Peyer's patch (tissue), 4 donors: ENCODE data around the gene GABARAP. TPM values are rescaled to one million over a fixed set of nuclear protein-coding genes. Genes with fewer than 3 reads are reported as not detected.

Experiments
- DNase-seq, 3 donors: peaks; one replicate each; pipeline ENCODE4 v3.0.0-alpha.2; 2017 to 2019
- H3K27ac ChIP-seq, 4 donors: fragments of 200-600 bp; sonication (generic); one replicate each; pipeline ENCODE4 v1.5.1; 2016 to 2019
- H3K27me3 ChIP-seq, 2 donors: fragments of 200-600 bp; sonication (generic); one replicate each; pipeline ENCODE4 v1.5.1; 2019
- H3K36me3 ChIP-seq, 3 donors: fragments of 200-600 bp; sonication (generic); one replicate each; pipeline ENCODE4 v1.5.1; 2016 to 2019
- H3K4me1 ChIP-seq, 4 donors: fragments of 200-600 bp; sonication (generic); one replicate each; pipeline ENCODE4 v1.5.1; 2016 to 2019
- H3K4me3 ChIP-seq, 4 donors: fragments of 200-600 bp; sonication (generic); 1 replicate in 3 of 4; 2 replicates in 1 of 4; pipeline ENCODE4 v1.5.1; 2016 to 2019; ENCODE audit warnings: mild to moderate bottlenecking in 1 of 4
- H3K9me3 ChIP-seq, 4 donors: fragments of 200-600 bp; sonication (generic); one replicate each; pipeline ENCODE4 v1.5.1; 2016 to 2019; ENCODE audit warnings: mild to moderate bottlenecking in 1 of 4
- POLR2A ChIP-seq, 2 donors: fragments of 450-650 bp; IDR thresholded peaks; one replicate each; pipeline ENCODE4 v1.5.1; 2017; ENCODE audit warnings: antibody characterized with exemption in 2 of 2, mild to moderate bottlenecking in 2 of 2, moderate library complexity in 2 of 2
- total RNA-seq, 4 donors: library from RNA; depleted of rRNA; stranded (reverse); fragments of >200 nt; gene quantifications; one replicate each; pipeline ENCODE4 v1.1.0, GENCODE V29; 2016
- TF ChIP-seq, protein P1 (sequence below), 6 experiments: fragments of 450-650 bp in 4 of 6; fragments of 200-600 bp in 2 of 6; sonication (generic) in 1 of 6; IDR thresholded peaks; one replicate each; pipeline ENCODE4 v1.5.1; 2017 to 2019; ENCODE audit warnings: antibody characterized with exemption in 6 of 6, mild to moderate bottlenecking in 3 of 6, moderate library complexity in 1 of 6

Gene GABARAP
- total RNA-seq, 4 donors from 2014 or later = 288 to 521 (median 367) TPM

DNA sequence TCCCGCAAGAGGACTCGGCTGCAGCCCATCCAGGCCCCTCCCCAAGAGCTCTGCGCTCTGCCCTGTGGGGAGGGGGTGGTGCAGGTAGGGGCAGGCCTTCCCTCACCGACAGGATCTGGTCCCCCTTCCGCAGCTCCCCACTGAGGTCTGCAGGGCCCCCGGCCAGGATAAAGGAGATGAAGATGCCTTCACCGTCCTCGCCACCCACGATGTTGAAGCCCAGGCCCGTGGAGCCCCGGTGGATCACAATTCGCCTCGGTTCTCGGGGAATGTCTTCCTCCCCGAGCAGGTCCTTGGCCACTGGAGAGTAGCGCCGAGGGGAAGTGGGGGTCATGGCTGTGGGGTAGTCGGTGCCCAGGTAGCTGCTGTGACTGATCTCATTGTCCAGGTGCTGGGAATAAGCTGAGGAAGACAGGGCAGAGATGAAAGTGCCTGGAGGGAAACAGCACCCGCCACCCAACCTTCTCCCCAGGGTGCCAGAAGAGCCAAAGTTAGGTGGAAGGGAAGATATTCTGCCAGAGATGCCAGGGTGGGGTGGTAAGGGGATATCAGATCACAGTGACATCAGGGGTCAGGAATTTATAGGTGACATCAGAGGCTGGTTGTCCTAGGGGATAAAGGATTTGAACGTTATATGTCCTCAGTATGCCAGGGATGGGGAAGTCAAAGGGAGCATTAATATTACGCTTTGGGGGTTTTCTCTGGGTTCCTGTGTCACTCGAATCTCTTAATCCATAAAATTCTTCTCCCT is 45.4 kb downstream of the GABARAP start:
- Histone ChIP-seq H3K36me3 (peaks cover 0 to 21% (median 0%) of the 10 kb centered on the region in 3 donors), H3K4me1 (no peaks in the 10 kb centered on the region), H3K4me3 (no peak overlapping the region), H3K9me3 (no peaks in the 10 kb centered on the region), H3K27me3 (no peaks in the 10 kb centered on the region), H3K27ac (no peak overlapping the region)
- TF ChIP-seq, protein P1, sequence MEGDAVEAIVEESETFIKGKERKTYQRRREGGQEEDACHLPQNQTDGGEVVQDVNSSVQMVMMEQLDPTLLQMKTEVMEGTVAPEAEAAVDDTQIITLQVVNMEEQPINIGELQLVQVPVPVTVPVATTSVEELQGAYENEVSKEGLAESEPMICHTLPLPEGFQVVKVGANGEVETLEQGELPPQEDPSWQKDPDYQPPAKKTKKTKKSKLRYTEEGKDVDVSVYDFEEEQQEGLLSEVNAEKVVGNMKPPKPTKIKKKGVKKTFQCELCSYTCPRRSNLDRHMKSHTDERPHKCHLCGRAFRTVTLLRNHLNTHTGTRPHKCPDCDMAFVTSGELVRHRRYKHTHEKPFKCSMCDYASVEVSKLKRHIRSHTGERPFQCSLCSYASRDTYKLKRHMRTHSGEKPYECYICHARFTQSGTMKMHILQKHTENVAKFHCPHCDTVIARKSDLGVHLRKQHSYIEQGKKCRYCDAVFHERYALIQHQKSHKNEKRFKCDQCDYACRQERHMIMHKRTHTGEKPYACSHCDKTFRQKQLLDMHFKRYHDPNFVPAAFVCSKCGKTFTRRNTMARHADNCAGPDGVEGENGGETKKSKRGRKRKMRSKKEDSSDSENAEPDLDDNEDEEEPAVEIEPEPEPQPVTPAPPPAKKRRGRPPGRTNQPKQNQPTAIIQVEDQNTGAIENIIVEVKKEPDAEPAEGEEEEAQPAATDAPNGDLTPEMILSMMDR (IDR thresholded peaks at IDR 0.05) = no peak
- DNase-seq = peak in 1 of 3 donors; percentile 37

DNA sequence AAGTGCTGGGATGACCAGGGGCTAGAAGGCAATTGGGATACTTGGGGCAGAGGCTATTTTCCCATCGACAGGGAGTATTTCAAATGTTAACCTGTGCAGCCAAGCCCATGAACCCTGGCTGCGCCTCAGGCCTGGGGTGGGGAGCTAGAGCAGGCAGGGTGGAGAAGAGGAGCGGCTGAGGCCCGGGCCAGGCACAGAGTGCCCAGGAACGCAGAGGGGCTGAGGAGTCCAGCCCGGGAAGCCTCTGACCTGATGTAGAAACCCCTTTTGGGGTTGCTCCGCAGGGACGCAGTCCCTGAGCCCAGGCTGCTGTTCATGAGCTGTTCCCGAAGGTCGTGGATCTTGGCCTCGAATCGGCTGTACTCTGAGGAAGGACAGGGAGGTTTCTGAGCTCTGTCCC is 46.3 kb downstream of the GABARAP start:
- no peak for DNase-seq
- Histone ChIP-seq H3K9me3 (no peaks in the 10 kb centered on the region), H3K27ac (no peak overlapping the region), H3K4me3 (no peak overlapping the region), H3K36me3 (peaks cover 0 to 21% (median 0%) of the 10 kb centered on the region in 3 donors), H3K27me3 (no peaks in the 10 kb centered on the region), H3K4me1 (no peaks in the 10 kb centered on the region)
- no peak for TF ChIP-seq POLR2A (IDR thresholded peaks at IDR 0.05)
- TF ChIP-seq, protein P1 (IDR thresholded peaks at IDR 0.05) = no peak

DNA sequence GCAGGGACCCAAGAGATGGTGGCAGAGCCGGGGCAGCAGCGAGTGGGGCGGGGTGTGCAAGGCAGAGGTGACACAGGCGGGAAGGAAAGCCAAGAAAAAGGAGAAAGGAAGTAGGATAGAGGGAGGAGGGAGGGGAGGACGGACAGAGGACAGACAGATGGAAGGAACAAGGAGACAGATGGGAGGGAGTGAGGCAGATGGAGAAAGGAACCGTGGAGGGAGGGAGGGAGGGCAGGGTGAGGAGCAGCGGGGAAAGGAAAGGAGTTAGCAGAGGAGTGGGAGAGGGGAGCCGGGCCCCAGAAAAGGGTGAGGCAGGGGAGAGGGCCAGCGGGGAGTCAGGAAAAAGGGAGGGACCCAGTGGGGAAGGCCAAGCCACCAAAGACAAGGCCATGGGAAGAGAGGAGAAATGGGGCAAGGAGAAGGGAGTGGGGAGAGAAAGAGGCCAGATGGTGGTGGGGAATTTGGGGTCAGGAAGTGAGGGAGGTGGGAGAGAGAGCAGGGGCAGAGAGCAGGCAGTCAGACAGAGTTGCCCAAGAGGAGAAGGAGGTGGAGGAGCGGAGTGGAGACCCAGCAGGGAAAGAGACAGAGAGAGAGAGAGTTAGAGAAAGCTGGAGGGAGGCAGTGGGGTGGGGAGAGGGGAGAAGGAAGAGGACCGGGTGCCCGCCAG is 49.8 kb downstream of the GABARAP start:
- no peak for TF ChIP-seq POLR2A (IDR thresholded peaks at IDR 0.05)
- TF ChIP-seq, protein P1 (IDR thresholded peaks at IDR 0.05) = no peak
- no peak for DNase-seq
- H3K4me1 ChIP-seq = no peaks in the 10 kb centered on the region
- H3K9me3 ChIP-seq = no peaks in the 10 kb centered on the region
- peaks cover 0 to 21% (median 0%) of the 10 kb centered on the region in 3 donors for H3K36me3 ChIP-seq
- H3K27ac ChIP-seq = no peak overlapping the region
- no peak overlapping the region for H3K4me3 ChIP-seq
- H3K27me3 ChIP-seq = no peaks in the 10 kb centered on the region

DNA sequence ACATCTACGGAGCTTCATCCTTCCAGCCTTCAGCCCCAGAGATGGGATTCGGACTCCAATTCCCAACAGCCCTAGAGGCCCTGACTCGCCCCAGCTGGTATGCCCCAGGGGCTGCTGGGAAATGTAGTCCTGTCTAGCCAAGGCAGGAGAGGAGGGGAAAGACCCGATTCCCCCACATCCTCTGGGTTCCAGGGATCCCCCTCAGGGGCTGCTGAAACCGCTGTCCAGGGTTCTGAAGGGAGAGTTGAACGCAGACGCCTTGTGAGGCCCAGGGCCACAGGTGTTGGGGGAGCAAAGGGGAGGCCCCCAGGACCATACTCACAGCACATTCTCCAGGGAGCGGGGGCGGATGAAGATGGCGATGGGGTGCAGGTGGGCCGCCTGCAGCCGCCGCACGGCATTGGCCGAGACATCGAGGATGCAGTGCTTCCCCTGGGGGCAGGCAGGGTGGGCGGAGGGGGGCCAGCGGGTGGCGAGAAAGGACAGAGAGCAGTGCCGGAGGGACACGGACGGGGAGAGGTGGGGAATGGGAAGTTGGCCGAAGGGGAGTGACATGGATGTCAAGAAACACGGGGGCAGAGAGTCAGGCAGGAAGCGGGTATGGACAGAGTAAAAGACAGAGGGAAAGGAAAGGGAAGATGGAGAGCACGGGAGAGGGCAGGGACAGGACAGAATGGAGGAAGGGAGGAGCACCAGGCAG is 50.5 kb downstream of the GABARAP start:
- H3K36me3 ChIP-seq = peaks cover 0 to 19% (median 0%) of the 10 kb centered on the region in 3 donors
- H3K27ac ChIP-seq = no peak overlapping the region
- H3K4me3 ChIP-seq = no peak overlapping the region
- H3K4me1 ChIP-seq = no peaks in the 10 kb centered on the region
- TF ChIP-seq, protein P1 (IDR thresholded peaks at IDR 0.05) = no peak
- TF ChIP-seq POLR2A (IDR thresholded peaks at IDR 0.05) = no peak
- H3K27me3 ChIP-seq = no peaks in the 10 kb centered on the region
- DNase-seq = no peak
- H3K9me3 ChIP-seq = no peaks in the 10 kb centered on the region

DNA sequence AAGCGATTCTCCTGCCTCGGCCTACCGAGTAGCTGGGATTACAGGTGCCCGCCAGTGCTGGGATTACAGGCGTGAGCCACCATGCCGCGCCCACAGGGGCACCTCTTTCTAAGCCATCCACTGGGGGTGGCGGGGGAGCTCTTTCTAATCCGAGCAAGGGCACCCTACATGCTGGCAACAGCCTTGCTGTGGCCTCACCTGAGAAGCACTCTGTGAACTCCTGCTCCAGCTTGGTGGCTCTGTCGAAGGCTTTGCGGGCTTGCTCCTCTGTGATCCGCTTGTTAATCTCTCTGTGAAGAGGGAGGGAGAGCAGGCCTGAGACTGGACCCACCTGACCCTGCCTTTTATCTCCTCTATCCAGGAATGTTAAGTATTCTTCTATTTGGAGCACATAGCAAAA is 51.2 kb downstream of the GABARAP start:
- Histone ChIP-seq H3K4me1 (no peaks in the 10 kb centered on the region), H3K27me3 (no peaks in the 10 kb centered on the region), H3K4me3 (no peak overlapping the region), H3K9me3 (no peaks in the 10 kb centered on the region), H3K36me3 (peaks cover 0 to 12% (median 0%) of the 10 kb centered on the region in 3 donors), H3K27ac (no peak overlapping the region)
- TF ChIP-seq, protein P1 (IDR thresholded peaks at IDR 0.05) = no peak
- TF ChIP-seq POLR2A (IDR thresholded peaks at IDR 0.05) = no peak
- no peak for DNase-seq
